Neural cell (in vitro differentiated cells): ENCODE results near the gene SNTG2. TPM values are rescaled to one million over a fixed set of nuclear protein-coding genes. Genes with fewer than 3 reads are reported as not detected.

ENCODE experiments used
- H2AFZ ChIP-seq: fragments of 200-600, 300-800 bp; sonication (generic), shearing (Covaris generic); 2 replicates; pipeline ENCODE4 v1.6.0; 2014; ENCODE audit warnings: low read depth, mild to moderate bottlenecking, antibody characterized with exemption, low read length, moderate library complexity
- H3F3A ChIP-seq: fragments of 200-600 bp; shearing (Covaris generic); 2 replicates; pipeline ENCODE4 v1.6.1; 2016; ENCODE audit warnings: mild to moderate bottlenecking, moderate library complexity, mixed read lengths, antibody characterized with exemption, low read length; ENCODE audit not compliant: insufficient read depth, poor library complexity, severe bottlenecking
- H3K27ac ChIP-seq: fragments of 200-600, 300-800 bp; sonication (generic), shearing (Covaris generic); 2 replicates; pipeline ENCODE4 v1.5.1; 2014; ENCODE audit warnings: mild to moderate bottlenecking, low read length, moderate library complexity
- H3K27me3 ChIP-seq: fragments of 300-800, 200-600 bp; sonication (generic), shearing (Covaris generic); 2 replicates; pipeline ENCODE4 v1.6.0; 2014; ENCODE audit warnings: mild to moderate bottlenecking, low read depth, low read length, moderate library complexity; ENCODE audit not compliant: insufficient read depth
- H3K36me3 ChIP-seq: fragments of 300-800, 200-600 bp; sonication (generic), shearing (Covaris generic); 2 replicates; pipeline ENCODE4 v1.5.1; 2014; ENCODE audit warnings: mild to moderate bottlenecking, antibody characterized with exemption, low read length, moderate library complexity; ENCODE audit not compliant: insufficient read depth
- H3K4me2 ChIP-seq: fragments of 300-800, 200-600 bp; sonication (generic), shearing (Covaris generic); 2 replicates; pipeline ENCODE4 v1.6.0; 2014; ENCODE audit warnings: mild to moderate bottlenecking, low read length
- H3K4me3 ChIP-seq: fragments of 300-800, 200-600 bp; sonication (generic), shearing (Covaris generic); 2 replicates; pipeline ENCODE4 v1.5.1; 2014; ENCODE audit warnings: mild to moderate bottlenecking, low read length, moderate library complexity
- H3K79me2 ChIP-seq: fragments of 200-600 bp; shearing (Covaris generic); replicated peaks from 2 replicates; pipeline ENCODE4 v1.6.0; 2014; ENCODE audit warnings: mild to moderate bottlenecking, low read length, moderate library complexity; ENCODE audit not compliant: insufficient read depth
- H3K9ac ChIP-seq: fragments of 300-800, 200-600 bp; sonication (generic), shearing (Covaris generic); 2 replicates; pipeline ENCODE4 v1.6.1; 2016; ENCODE audit warnings: mild to moderate bottlenecking, low read length, mixed read lengths
- H3K9me2 ChIP-seq: fragments of 200-600 bp; shearing (Covaris generic); 2 replicates; pipeline ENCODE4 v1.6.1; 2016; ENCODE audit warnings: mild to moderate bottlenecking, low read length, mixed read lengths; ENCODE audit not compliant: insufficient read depth
- H3K9me3 ChIP-seq: fragments of 200-600, 300-800 bp; sonication (generic), shearing (Covaris generic); 2 replicates; pipeline ENCODE4 v1.6.1; 2016; ENCODE audit warnings: mild to moderate bottlenecking, mixed run types, low read length, moderate library complexity, mixed read lengths
- H4K20me1 ChIP-seq: fragments of 200-600 bp; shearing (Covaris generic); 2 replicates; pipeline ENCODE4 v1.6.1; 2016; ENCODE audit warnings: mild to moderate bottlenecking, mixed run types; ENCODE audit not compliant: insufficient read depth
- CTCF ChIP-seq: fragments of 450-650 bp; IDR thresholded peaks from 2 replicates; pipeline ENCODE4 v1.5.1; 2014; ENCODE audit warnings: antibody characterized with exemption, mild to moderate bottlenecking, moderate library complexity; ENCODE audit not compliant: poor library complexity, severe bottlenecking
- EP300 ChIP-seq: fragments of 450-650 bp; conservative IDR thresholded peaks from 2 replicates; pipeline ENCODE4 v1.6.1; 2014; ENCODE audit warnings: antibody characterized with exemption, mild to moderate bottlenecking, moderate library complexity; ENCODE audit not compliant: poor library complexity, severe bottlenecking
- EZH2 ChIP-seq: fragments of 200-600, 300-800 bp; shearing (Covaris generic), sonication (generic); IDR thresholded peaks from 2 replicates; pipeline ENCODE4 v1.6.1; 2014; ENCODE audit warnings: antibody characterized with exemption, low read length, borderline replicate concordance, mild to moderate bottlenecking; ENCODE audit not compliant: insufficient read depth, poor library complexity, severe bottlenecking
- MXI1 ChIP-seq: fragments of 450-650 bp; conservative IDR thresholded peaks from 2 replicates; pipeline ENCODE4 v1.6.1; 2014; ENCODE audit warnings: antibody characterized with exemption, mild to moderate bottlenecking; ENCODE audit not compliant: poor library complexity, severe bottlenecking
- POLR2AphosphoS5 ChIP-seq: IDR thresholded peaks from 2 replicates; pipeline ENCODE4 v1.6.1; 2012
- RAD21 ChIP-seq: fragments of 450-650 bp; conservative IDR thresholded peaks from 2 replicates; pipeline ENCODE4 v1.6.1; 2014; ENCODE audit warnings: antibody characterized with exemption, mild to moderate bottlenecking, moderate library complexity
- REST ChIP-seq: IDR thresholded peaks from 2 replicates; pipeline ENCODE4 v1.6.1; 2012; ENCODE audit warnings: borderline replicate concordance
- SMC3 ChIP-seq: fragments of 450-650 bp; conservative IDR thresholded peaks from 2 replicates; pipeline ENCODE4 v1.6.1; 2014; ENCODE audit warnings: antibody characterized with exemption, mild to moderate bottlenecking, moderate library complexity; ENCODE audit not compliant: poor library complexity
- TAF1 ChIP-seq: IDR thresholded peaks from 2 replicates; pipeline ENCODE4 v1.6.1; 2012; ENCODE audit warnings: low read depth
- polyA plus RNA-seq: library from polyadenylated mRNA; depleted of rRNA; stranded (reverse); fragments of >200 nt; gene quantifications from 2 replicates; pipeline ENCODE4 v1.2.3, GENCODE V29; 2014

The SNTG2 gene
- polyA plus RNA-seq, 1 donor from 2014 or later = not detected

GRCh38 chr2:1259746-1260145, 309.1 kb downstream of the SNTG2 start:
- no peak overlapping the region for H2AFZ ChIP-seq
- H3K27ac ChIP-seq = no peak overlapping the region
- H3K79me2 ChIP-seq = no peaks in the 10 kb centered on the region
- no peak for TF ChIP-seq RAD21
- no peak for TF ChIP-seq SMC3
- TF ChIP-seq EP300 = no peak
- no peak for TF ChIP-seq CTCF
- no peak for TF ChIP-seq POLR2AphosphoS5
- TF ChIP-seq MXI1 = no peak
- TF ChIP-seq REST = no peak
- TF ChIP-seq TAF1 = no peak
- no peak for TF ChIP-seq EZH2
- H3K9me2 ChIP-seq = no peaks in the 10 kb centered on the region
- no peaks in the 10 kb centered on the region for H3F3A ChIP-seq
- H3K4me3 ChIP-seq = no peak overlapping the region
- no peaks in the 10 kb centered on the region for H3K9me3 ChIP-seq
- no peaks in the 10 kb centered on the region for H3K36me3 ChIP-seq
- no peak overlapping the region for H3K9ac ChIP-seq
- no peaks in the 10 kb centered on the region for H4K20me1 ChIP-seq
- H3K4me2 ChIP-seq = no peak overlapping the region
- H3K27me3 ChIP-seq = no peaks in the 10 kb centered on the region

- Histone ChIP-seq H3K9ac (no peak overlapping the region), H3K9me3 (no peaks in the 10 kb centered on the region), H3K4me2 (no peak overlapping the region), H3K27me3 (no peaks in the 10 kb centered on the region), H3K27ac (no peak overlapping the region), H3K9me2 (no peaks in the 10 kb centered on the region), H3K36me3 (no peaks in the 10 kb centered on the region), H4K20me1 (no peaks in the 10 kb centered on the region), H3F3A (peaks cover 4% of the 10 kb centered on the region), H2AFZ (no peak overlapping the region), H3K4me3 (no peak overlapping the region), H3K79me2 (no peaks in the 10 kb centered on the region)
- no peak for TF ChIP-seq EZH2
- no peak for TF ChIP-seq REST
Measured at GRCh38 chr2:1262609-1263008, 312.0 kb downstream of the SNTG2 start.
